ENCODE data around the gene ENTPD3.

DNA sequence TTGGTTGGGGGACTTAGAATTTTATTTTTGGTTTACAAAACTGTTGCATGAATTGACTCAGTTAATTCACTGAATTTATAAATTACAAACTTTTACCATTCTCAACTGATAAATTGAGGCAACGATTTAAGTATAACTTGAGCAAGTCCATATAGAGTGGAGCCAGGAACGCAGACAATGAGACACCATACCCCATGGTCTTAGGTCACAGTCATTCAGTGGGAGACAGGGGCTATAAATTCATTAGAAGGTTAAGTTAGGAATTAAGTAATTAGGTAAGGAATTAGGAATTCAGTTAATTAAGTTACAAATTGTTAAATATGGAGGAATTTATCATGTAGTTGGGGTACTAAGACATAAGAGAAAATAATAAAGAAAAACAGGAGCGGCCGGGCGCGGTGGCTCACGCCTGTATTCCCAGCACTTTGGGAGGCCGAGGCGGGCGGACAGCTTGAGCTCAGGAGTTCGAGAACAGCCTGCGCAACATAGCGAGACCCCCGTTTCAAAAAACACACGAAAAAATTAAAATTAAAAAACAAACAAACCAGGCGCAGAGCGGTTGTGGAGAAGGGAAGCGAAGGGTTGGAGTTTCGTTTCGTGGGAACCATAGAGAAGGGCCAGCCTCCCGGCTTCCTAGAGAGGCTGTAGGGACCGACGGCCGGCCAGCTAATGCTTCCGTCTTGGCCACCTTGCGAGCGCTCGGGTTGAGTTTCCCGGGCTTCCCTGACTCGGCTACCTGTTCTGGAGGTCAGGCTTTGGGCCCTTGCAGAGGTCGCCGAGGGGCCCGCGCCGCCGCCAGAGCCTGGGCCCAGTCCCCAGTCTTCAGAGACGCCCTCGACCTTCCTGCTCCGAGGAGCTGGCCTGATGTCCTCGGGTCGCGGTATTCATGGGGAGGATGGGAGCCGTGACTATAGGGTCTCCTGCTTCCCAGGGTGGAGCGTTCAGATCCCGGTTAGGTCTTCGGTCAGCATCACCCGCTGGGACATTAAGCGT is 89.8 kb downstream of the ENTPD3 start, which contains the start of gene ZNF619:
- TF ChIP-seq YY1 (IDR thresholded peaks at IDR 0.05; ENCODE audit: insufficient read depth, insufficient read length) (no peak), ZNF274 (IDR thresholded peaks at IDR 0.05; ENCODE audit: low read depth, low read length) (no peak), SUZ12 (IDR thresholded peaks at IDR 0.05; ENCODE audit: extremely low read depth, insufficient read depth, insufficient read length) (no peak)
